Neural cell (in vitro differentiated cells): Measurements from ENCODE around the gene KCNIP4. TPM values are rescaled to one million over a fixed set of nuclear protein-coding genes. Genes with fewer than 3 reads are reported as not detected.

Experiments
- H2AFZ ChIP-seq: fragments of 200-600, 300-800 bp; sonication (generic), shearing (Covaris generic); 2 replicates; pipeline ENCODE4 v1.6.0; 2014; ENCODE audit warnings: low read depth, mild to moderate bottlenecking, antibody characterized with exemption, low read length, moderate library complexity
- H3F3A ChIP-seq: fragments of 200-600 bp; shearing (Covaris generic); 2 replicates; pipeline ENCODE4 v1.6.1; 2016; ENCODE audit warnings: mild to moderate bottlenecking, moderate library complexity, mixed read lengths, antibody characterized with exemption, low read length; ENCODE audit not compliant: insufficient read depth, poor library complexity, severe bottlenecking
- H3K27ac ChIP-seq: fragments of 200-600, 300-800 bp; sonication (generic), shearing (Covaris generic); 2 replicates; pipeline ENCODE4 v1.5.1; 2014; ENCODE audit warnings: mild to moderate bottlenecking, low read length, moderate library complexity
- H3K27me3 ChIP-seq: fragments of 300-800, 200-600 bp; sonication (generic), shearing (Covaris generic); 2 replicates; pipeline ENCODE4 v1.6.0; 2014; ENCODE audit warnings: mild to moderate bottlenecking, low read depth, low read length, moderate library complexity; ENCODE audit not compliant: insufficient read depth
- H3K36me3 ChIP-seq: fragments of 300-800, 200-600 bp; sonication (generic), shearing (Covaris generic); 2 replicates; pipeline ENCODE4 v1.5.1; 2014; ENCODE audit warnings: mild to moderate bottlenecking, antibody characterized with exemption, low read length, moderate library complexity; ENCODE audit not compliant: insufficient read depth
- H3K4me2 ChIP-seq: fragments of 300-800, 200-600 bp; sonication (generic), shearing (Covaris generic); 2 replicates; pipeline ENCODE4 v1.6.0; 2014; ENCODE audit warnings: mild to moderate bottlenecking, low read length
- H3K4me3 ChIP-seq: fragments of 300-800, 200-600 bp; sonication (generic), shearing (Covaris generic); 2 replicates; pipeline ENCODE4 v1.5.1; 2014; ENCODE audit warnings: mild to moderate bottlenecking, low read length, moderate library complexity
- H3K79me2 ChIP-seq: fragments of 200-600 bp; shearing (Covaris generic); replicated peaks from 2 replicates; pipeline ENCODE4 v1.6.0; 2014; ENCODE audit warnings: mild to moderate bottlenecking, low read length, moderate library complexity; ENCODE audit not compliant: insufficient read depth
- H3K9ac ChIP-seq: fragments of 300-800, 200-600 bp; sonication (generic), shearing (Covaris generic); 2 replicates; pipeline ENCODE4 v1.6.1; 2016; ENCODE audit warnings: mild to moderate bottlenecking, low read length, mixed read lengths
- H3K9me2 ChIP-seq: fragments of 200-600 bp; shearing (Covaris generic); 2 replicates; pipeline ENCODE4 v1.6.1; 2016; ENCODE audit warnings: mild to moderate bottlenecking, low read length, mixed read lengths; ENCODE audit not compliant: insufficient read depth
- H3K9me3 ChIP-seq: fragments of 200-600, 300-800 bp; sonication (generic), shearing (Covaris generic); 2 replicates; pipeline ENCODE4 v1.6.1; 2016; ENCODE audit warnings: mild to moderate bottlenecking, mixed run types, low read length, moderate library complexity, mixed read lengths
- H4K20me1 ChIP-seq: fragments of 200-600 bp; shearing (Covaris generic); 2 replicates; pipeline ENCODE4 v1.6.1; 2016; ENCODE audit warnings: mild to moderate bottlenecking, mixed run types; ENCODE audit not compliant: insufficient read depth
- CTCF ChIP-seq: fragments of 450-650 bp; IDR thresholded peaks from 2 replicates; pipeline ENCODE4 v1.5.1; 2014; ENCODE audit warnings: antibody characterized with exemption, mild to moderate bottlenecking, moderate library complexity; ENCODE audit not compliant: poor library complexity, severe bottlenecking
- EP300 ChIP-seq: fragments of 450-650 bp; conservative IDR thresholded peaks from 2 replicates; pipeline ENCODE4 v1.6.1; 2014; ENCODE audit warnings: antibody characterized with exemption, mild to moderate bottlenecking, moderate library complexity; ENCODE audit not compliant: poor library complexity, severe bottlenecking
- EZH2 ChIP-seq: fragments of 200-600, 300-800 bp; shearing (Covaris generic), sonication (generic); IDR thresholded peaks from 2 replicates; pipeline ENCODE4 v1.6.1; 2014; ENCODE audit warnings: antibody characterized with exemption, low read length, borderline replicate concordance, mild to moderate bottlenecking; ENCODE audit not compliant: insufficient read depth, poor library complexity, severe bottlenecking
- MXI1 ChIP-seq: fragments of 450-650 bp; conservative IDR thresholded peaks from 2 replicates; pipeline ENCODE4 v1.6.1; 2014; ENCODE audit warnings: antibody characterized with exemption, mild to moderate bottlenecking; ENCODE audit not compliant: poor library complexity, severe bottlenecking
- POLR2AphosphoS5 ChIP-seq: IDR thresholded peaks from 2 replicates; pipeline ENCODE4 v1.6.1; 2012
- RAD21 ChIP-seq: fragments of 450-650 bp; conservative IDR thresholded peaks from 2 replicates; pipeline ENCODE4 v1.6.1; 2014; ENCODE audit warnings: antibody characterized with exemption, mild to moderate bottlenecking, moderate library complexity
- REST ChIP-seq: IDR thresholded peaks from 2 replicates; pipeline ENCODE4 v1.6.1; 2012; ENCODE audit warnings: borderline replicate concordance
- SMC3 ChIP-seq: fragments of 450-650 bp; conservative IDR thresholded peaks from 2 replicates; pipeline ENCODE4 v1.6.1; 2014; ENCODE audit warnings: antibody characterized with exemption, mild to moderate bottlenecking, moderate library complexity; ENCODE audit not compliant: poor library complexity
- TAF1 ChIP-seq: IDR thresholded peaks from 2 replicates; pipeline ENCODE4 v1.6.1; 2012; ENCODE audit warnings: low read depth
- polyA plus RNA-seq: library from polyadenylated mRNA; depleted of rRNA; stranded (reverse); fragments of >200 nt; gene quantifications from 2 replicates; pipeline ENCODE4 v1.2.3, GENCODE V29; 2014

The KCNIP4 gene
- polyA plus RNA-seq, 1 donor from 2014 or later, result 22.8 TPM

- no peaks in the 10 kb centered on the region for H3K79me2 ChIP-seq
- H3K4me3 ChIP-seq, result no peak overlapping the region
- no peak overlapping the region for H3K4me2 ChIP-seq
- no peaks in the 10 kb centered on the region for H4K20me1 ChIP-seq
- no peak overlapping the region for H3K27ac ChIP-seq
- H3K9ac ChIP-seq, result no peak overlapping the region
- H2AFZ ChIP-seq, result no peak overlapping the region
- H3K36me3 ChIP-seq, result no peaks in the 10 kb centered on the region
- no peaks in the 10 kb centered on the region for H3K9me2 ChIP-seq
- H3F3A ChIP-seq, result no peaks in the 10 kb centered on the region
- H3K27me3 ChIP-seq, result no peaks in the 10 kb centered on the region
- no peak for TF ChIP-seq TAF1
- no peak for TF ChIP-seq MXI1
- TF ChIP-seq SMC3, result no peak
- no peak for TF ChIP-seq REST
- TF ChIP-seq EZH2, result no peak
- no peak for TF ChIP-seq RAD21
- TF ChIP-seq POLR2AphosphoS5, result no peak
- no peak for TF ChIP-seq CTCF
- no peak for TF ChIP-seq EP300
- no peaks in the 10 kb centered on the region for H3K9me3 ChIP-seq
Measured at GRCh38 chr4:21177871-21178270, 770.7 kb downstream of the KCNIP4 start.

- Histone ChIP-seq H3K27ac (no peak overlapping the region), H3K9ac (no peak overlapping the region), H3K27me3 (no peaks in the 10 kb centered on the region), H3K9me2 (no peaks in the 10 kb centered on the region), H2AFZ (no peak overlapping the region), H3F3A (no peaks in the 10 kb centered on the region), H3K36me3 (no peaks in the 10 kb centered on the region), H3K79me2 (no peaks in the 10 kb centered on the region), H3K4me2 (no peak overlapping the region), H3K9me3 (no peaks in the 10 kb centered on the region), H4K20me1 (no peaks in the 10 kb centered on the region), H3K4me3 (no peak overlapping the region)
- TF ChIP-seq EP300 (no peak), CTCF (no peak), EZH2 (no peak), REST (no peak), POLR2AphosphoS5 (no peak), RAD21 (no peak), SMC3 (no peak)
Measured at GRCh38 chr4:21177092-21177491, 771.5 kb downstream of the KCNIP4 start.
